Left lung (tissue), 10 donors: ENCODE data around the gene SECISBP2. TPM values are rescaled to one million over a fixed set of nuclear protein-coding genes. Genes with fewer than 3 reads are reported as not detected.
"Not testable (repeated sequence)": the region's sequence is repeated elsewhere in the genome, so short reads cannot be mapped to it uniquely, and the experiment has no call there.

Experiments used
- ATAC-seq: fragments of 200-7000 bp; cut with Tn5 transposase; one replicate; pipeline ENCODE4 v1.9.1; 2020; ENCODE audit warnings: moderate library complexity
- DNase-seq, 4 donors: peaks; one replicate each; pipeline ENCODE4 v3.0.0-alpha.2; 2013 to 2020
- H3K27ac ChIP-seq, 2 donors: fragments of 200-600 bp; sonication (generic) in 1 of 2; one replicate each; pipeline versions ENCODE4 v1.5.0 to v1.8.0; 2020 to 2021
- H3K27me3 ChIP-seq, 2 donors: fragments of 200-600 bp; sonication (generic) in 1 of 2; one replicate each; pipeline versions ENCODE4 v1.5.0 to v1.8.0; 2020 to 2021
- H3K36me3 ChIP-seq, 2 donors: fragments of 200-600 bp; sonication (generic) in 1 of 2; one replicate each; pipeline versions ENCODE4 v1.5.0 to v1.8.0; 2020 to 2021
- H3K4me1 ChIP-seq, 2 donors: fragments of 200-600 bp; one replicate each; pipeline ENCODE4 v1.8.0; 2021
- H3K4me3 ChIP-seq, 2 donors: fragments of 200-600 bp; sonication (generic) in 1 of 2; one replicate each; pipeline versions ENCODE4 v1.5.0 to v1.8.0; 2020 to 2021; ENCODE audit warnings: mild to moderate bottlenecking in 1 of 2
- H3K9me3 ChIP-seq, 2 donors: fragments of 200-600 bp; sonication (generic) in 1 of 2; one replicate each; pipeline versions ENCODE4 v1.5.0 to v1.8.0; 2020 to 2021
- intact Hi-C, 2 donors: fragments of 100-400 bp; cut with DNase I; formaldehyde crosslinking; loops; one replicate each; pipeline versions ENCODE4 v1.11.2 to v1.14.2; 2022
- polyA plus RNA-seq, 6 donors: library from polyadenylated mRNA; unstranded; fragments of 120-200 nt; gene quantifications; one replicate each; pipeline ENCODE4 v1.2.1, GENCODE V29; 2013; ENCODE audit not compliant: insufficient read length in 6 of 6
- total RNA-seq, 2 donors: library from RNA; stranded (reverse); fragmentation: NEBNext Ultra II Directional; extraction: Animal tissue kit (Norgen Biotek cat#: 25700); gene quantifications; one replicate each; pipeline ENCODE4 v1.2.1, GENCODE V29; 2021
- TF ChIP-seq, protein P1 (sequence below), 2 donors: fragments of 200-600 bp; sonication (generic) in 1 of 2; IDR thresholded peaks; one replicate each; pipeline versions ENCODE4 v1.5.0 to v1.8.0; 2021; ENCODE audit warnings: antibody characterized with exemption in 2 of 2
- donor health status: DM: no; HTN: yes; CAD: no.
- donor health status: DM: no; HTN: no; CAD: no.

The SECISBP2 gene
- total and polyA plus RNA-seq, 8 donors = 31.4 to 92.8 (median 89.3) TPM

DNA sequence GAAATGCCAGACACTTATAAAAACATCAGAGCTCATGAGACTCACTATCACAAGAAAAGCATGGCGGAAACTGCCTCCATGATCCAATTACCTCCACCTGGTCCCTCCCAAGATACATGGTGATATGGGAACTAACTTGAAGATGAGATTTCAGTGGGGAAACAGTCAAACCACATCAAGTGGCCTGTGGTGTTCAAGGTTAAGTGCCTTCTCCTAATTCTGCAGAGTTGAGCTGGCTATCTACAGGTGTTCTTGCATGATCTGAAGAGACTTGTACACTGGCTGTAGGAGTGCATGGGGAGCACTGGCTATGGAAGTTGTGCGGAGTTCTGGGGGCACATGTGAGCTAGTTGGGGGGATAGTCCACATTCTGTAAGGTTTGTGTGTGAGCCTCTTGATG, 41.3 kb upstream of the SECISBP2 start:
- Histone ChIP-seq H3K4me3 (no peak overlapping the region), H3K4me1 (peaks cover 1 to 8% of the 10 kb centered on the region in 2 donors), H3K9me3 (peaks cover 0 to 34% of the 10 kb centered on the region in 2 donors), H3K36me3 (no peaks in the 10 kb centered on the region), H3K27me3 (no peaks in the 10 kb centered on the region), H3K27ac (no peak overlapping the region)
- ATAC-seq = no peak
- TF ChIP-seq, protein P1, sequence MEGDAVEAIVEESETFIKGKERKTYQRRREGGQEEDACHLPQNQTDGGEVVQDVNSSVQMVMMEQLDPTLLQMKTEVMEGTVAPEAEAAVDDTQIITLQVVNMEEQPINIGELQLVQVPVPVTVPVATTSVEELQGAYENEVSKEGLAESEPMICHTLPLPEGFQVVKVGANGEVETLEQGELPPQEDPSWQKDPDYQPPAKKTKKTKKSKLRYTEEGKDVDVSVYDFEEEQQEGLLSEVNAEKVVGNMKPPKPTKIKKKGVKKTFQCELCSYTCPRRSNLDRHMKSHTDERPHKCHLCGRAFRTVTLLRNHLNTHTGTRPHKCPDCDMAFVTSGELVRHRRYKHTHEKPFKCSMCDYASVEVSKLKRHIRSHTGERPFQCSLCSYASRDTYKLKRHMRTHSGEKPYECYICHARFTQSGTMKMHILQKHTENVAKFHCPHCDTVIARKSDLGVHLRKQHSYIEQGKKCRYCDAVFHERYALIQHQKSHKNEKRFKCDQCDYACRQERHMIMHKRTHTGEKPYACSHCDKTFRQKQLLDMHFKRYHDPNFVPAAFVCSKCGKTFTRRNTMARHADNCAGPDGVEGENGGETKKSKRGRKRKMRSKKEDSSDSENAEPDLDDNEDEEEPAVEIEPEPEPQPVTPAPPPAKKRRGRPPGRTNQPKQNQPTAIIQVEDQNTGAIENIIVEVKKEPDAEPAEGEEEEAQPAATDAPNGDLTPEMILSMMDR (IDR thresholded peaks at IDR 0.05) = no peak
- intact Hi-C loops = no loop called here
- no peak for DNase-seq

DNA sequence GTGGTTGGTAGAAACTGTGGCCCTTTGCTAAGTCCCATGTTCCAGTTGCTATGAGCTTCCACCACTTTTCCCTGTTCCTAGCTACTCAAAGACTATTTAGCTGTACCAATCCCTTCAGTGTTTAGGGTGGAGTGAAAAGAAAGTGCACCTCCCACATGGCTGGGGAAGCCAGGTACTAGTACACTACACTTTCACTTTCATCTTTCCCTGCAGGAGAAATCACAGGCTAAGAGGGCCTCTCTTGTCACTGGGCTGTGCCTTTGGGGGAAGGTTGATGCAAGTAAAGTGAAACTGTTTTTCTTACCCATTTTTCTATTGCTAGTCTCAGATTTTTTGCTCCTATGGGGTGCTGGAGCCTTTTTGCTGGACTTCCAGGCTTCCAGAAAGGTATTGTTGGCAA, 40.8 kb upstream of the SECISBP2 start:
- peak in 2 of 4 donors; percentile 38 to 40 for DNase-seq
- peak overlapping the region in 1 of 2 donors; percentile 17 for H3K27ac ChIP-seq

DNA sequence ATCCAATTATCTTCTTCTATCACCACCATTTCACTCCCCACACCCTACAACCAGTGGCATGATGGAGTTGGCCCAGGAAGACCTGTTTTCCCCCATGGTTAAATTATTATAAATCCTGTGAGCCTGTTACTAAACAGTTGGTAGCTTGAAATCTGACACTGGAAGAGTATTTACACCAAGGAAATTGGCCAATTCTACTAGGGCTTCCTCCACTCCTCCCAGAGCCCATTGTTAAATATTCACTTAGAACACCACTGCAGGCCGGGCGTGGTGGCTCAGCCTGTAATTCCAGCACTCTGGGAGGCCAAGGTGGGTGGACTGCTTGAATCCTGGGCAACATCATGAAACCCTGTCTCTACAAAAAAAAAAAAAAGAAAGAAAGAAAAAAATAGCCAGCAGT, 39.7 kb upstream of the SECISBP2 start:
- TF ChIP-seq, protein P1 (IDR thresholded peaks at IDR 0.05) = no peak
- no peak overlapping the region for H3K4me3 ChIP-seq
- no peaks in the 10 kb centered on the region for H3K27me3 ChIP-seq
- intact Hi-C loops = no loop called here
- no peaks in the 10 kb centered on the region for H3K36me3 ChIP-seq
- H3K27ac ChIP-seq = no peak overlapping the region
- ATAC-seq (peak; percentile 3), DNase-seq (no peak)
- peaks cover 0 to 20% of the 10 kb centered on the region in 2 donors for H3K9me3 ChIP-seq
- peaks cover 3 to 16% of the 10 kb centered on the region in 2 donors for H3K4me1 ChIP-seq

More for the DNA sequence above, 40.8 kb upstream of the SECISBP2 start:
- ATAC-seq = peak; percentile 87
- Histone ChIP-seq H3K27me3 (no peaks in the 10 kb centered on the region), H3K4me1 (peaks cover 3 to 12% of the 10 kb centered on the region in 2 donors), H3K4me3 (no peak overlapping the region), H3K9me3 (peaks cover 0 to 31% of the 10 kb centered on the region in 2 donors), H3K36me3 (no peaks in the 10 kb centered on the region)
- intact Hi-C loops = no loop called here
- TF ChIP-seq, protein P1 (IDR thresholded peaks at IDR 0.05) = no peak

DNA sequence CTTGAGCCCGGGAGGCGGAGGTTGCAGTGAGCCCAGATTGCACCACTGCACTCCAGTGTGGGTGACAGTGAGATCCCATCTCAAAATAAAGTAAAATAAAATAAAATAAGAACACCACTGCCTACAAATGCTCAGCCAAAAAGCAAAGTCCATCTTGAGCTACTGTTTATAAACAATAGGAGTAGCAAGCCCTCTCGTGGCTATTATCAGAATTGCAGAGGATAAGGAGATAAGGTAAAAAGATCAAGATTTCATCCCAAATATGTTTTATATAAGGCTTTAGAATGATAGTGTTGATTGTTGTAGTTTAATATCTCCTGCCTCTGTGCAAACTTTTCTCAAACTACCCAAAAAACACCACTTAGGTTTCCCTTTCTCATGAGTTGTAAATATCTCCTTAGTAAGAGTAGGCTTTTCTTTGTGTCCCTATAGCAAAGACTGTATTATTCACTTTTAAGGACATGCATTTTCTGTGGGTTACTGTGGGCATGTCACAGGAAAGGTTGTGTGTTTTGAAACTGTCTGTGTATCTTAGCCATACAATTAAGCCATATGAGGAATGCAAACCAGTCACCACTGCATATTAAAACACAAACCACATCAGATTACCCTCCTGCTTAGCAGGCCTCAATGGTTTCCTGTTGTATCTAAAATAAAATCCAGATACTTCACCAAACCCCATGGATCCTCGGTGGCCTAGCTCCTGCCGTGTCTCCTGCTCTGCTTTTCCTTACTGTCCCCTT, 39.1 kb upstream of the SECISBP2 start:
- Histone ChIP-seq H3K9me3 (peaks cover 0 to 13% of the 10 kb centered on the region in 2 donors), H3K4me3 (no peak overlapping the region), H3K4me1 (peaks cover 3 to 16% of the 10 kb centered on the region in 2 donors), H3K36me3 (no peaks in the 10 kb centered on the region), H3K27me3 (no peaks in the 10 kb centered on the region), H3K27ac (no peak overlapping the region)
- DNase-seq (peak in 2 of 4 donors; percentile 41 to 66), ATAC-seq (peak; percentile 66)
- TF ChIP-seq, protein P1 (IDR thresholded peaks at IDR 0.05) = peak; percentile 61 to 74
- intact Hi-C loops = no loop called here

DNA sequence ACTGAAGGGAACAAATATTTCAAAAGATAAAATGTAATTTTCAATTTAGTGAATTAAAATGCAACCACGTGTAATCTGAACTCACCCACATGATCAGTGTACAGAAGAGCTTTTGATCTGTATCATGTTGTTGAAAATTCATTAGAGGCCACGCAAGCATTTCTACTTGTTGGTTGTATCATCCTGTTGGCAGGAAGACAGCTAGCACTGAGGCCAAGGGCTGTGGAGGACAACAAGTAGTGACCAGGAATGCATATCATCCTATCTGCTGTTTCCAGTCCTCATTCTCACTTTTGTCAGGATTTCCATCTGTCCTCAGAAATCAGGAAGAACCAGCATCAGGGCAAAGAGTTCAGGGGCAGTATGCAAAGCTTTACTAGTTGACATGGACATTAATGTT, 37.2 kb upstream of the SECISBP2 start:
- Histone ChIP-seq H3K27ac (no peak overlapping the region), H3K9me3 (no peaks in the 10 kb centered on the region), H3K4me3 (no peak overlapping the region), H3K4me1 (peaks cover 3 to 16% of the 10 kb centered on the region in 2 donors), H3K27me3 (no peaks in the 10 kb centered on the region), H3K36me3 (no peaks in the 10 kb centered on the region)
- DNase-seq (no peak), ATAC-seq (no peak)
- intact Hi-C loops = no loop called here
- TF ChIP-seq, protein P1 (IDR thresholded peaks at IDR 0.05) = no peak

DNA sequence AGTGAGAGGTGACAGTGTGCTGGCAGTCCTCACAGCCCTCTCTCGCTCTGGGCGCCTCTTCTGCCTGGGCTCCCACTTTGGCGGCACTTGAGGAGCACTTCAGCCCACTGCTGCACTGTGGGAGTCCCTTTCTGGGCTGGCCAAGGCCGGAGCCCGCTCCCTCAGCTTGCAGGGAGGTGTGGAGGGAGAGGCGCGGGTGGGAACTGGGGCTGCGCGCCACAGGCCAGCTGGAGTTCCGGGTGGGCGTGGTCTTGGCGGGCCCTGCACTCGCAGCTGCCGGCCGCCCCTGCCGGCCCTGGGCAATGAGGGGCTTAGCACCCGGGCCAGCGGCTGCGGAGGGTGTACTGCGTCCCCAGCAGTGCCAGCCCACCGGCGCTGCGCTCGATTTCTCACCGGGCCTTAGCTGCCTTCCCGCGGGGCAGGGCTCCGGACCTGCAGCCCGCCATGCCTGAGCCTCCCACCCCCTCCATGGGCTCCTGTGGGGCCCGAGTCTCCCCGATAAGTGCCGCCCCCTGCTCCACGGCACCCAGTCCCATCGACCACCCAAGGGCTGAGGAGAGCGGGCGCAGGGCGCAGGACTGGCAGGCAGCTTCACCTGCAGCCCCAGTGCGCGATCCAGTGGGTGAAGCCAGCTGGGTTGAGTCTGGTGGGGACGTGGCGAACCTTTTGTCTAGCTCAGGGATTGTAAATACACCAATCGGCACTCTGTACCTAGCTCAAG, 35.9 kb upstream of the SECISBP2 start:
- H3K36me3 ChIP-seq, H3K9me3 ChIP-seq, H3K27me3 ChIP-seq, intact Hi-C loops: not testable (repeated sequence)
- Histone ChIP-seq H3K4me1 (peaks cover 3 to 16% of the 10 kb centered on the region in 2 donors), H3K4me3 (peak overlapping the region; percentile 27 to 34), H3K27ac (peak overlapping the region; percentile 13 to 20)
- ATAC-seq (peak; percentile 62), DNase-seq (peak in 3 of 4 donors; percentile 44 to 86 (median 56))
